Measurements from ENCODE around the gene DSCAML1. TPM values are rescaled to one million over a fixed set of nuclear protein-coding genes. Genes with fewer than 3 reads are reported as not detected.

DSCAML1 gene
- total RNA-seq, 1 experiment from 2014 or later: 0.15 TPM

DNA sequence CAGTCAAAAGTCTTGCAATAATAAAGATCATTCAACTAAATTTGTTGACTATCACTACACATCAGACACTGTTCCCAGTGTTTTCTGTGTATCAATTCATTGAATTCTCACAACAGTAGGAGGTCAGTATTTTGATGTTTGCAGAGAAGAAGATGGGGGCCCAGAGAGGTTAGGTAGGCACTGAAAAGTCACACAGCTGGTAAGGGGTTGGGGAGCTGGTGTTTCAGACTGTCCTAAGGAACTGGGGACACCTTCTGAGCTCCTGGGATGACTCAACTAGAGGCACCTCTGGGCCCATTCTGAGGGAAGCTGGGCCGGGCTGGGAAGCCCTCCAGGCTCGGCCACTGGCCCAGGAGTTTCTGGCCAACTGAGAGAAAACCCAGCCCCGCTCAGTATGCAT, 180.0 kb downstream of the DSCAML1 start:
- H2BK120ac ChIP-seq (ENCODE audit: low read depth, low read length, poor library complexity, severe bottlenecking): no peak overlapping the region
- no peak overlapping the region for H2BK5ac ChIP-seq (ENCODE audit: insufficient read length, low read length)
- no peak overlapping the region for H3K56ac ChIP-seq (ENCODE audit: insufficient read length, low read depth, low read length)
- no peak overlapping the region for H2AFZ ChIP-seq (ENCODE audit: low read length)
- no peak for DNase-seq
- no peak overlapping the region for H2AK5ac ChIP-seq (ENCODE audit: insufficient read length, low read length)
- no peaks in the 10 kb centered on the region for H4K20me1 ChIP-seq (ENCODE audit: control insufficient read depth, insufficient read depth, insufficient read length)
- H3K4ac ChIP-seq (ENCODE audit: low read depth, low read length): no peak overlapping the region
- H3K23ac ChIP-seq (ENCODE audit: insufficient read length, low read depth, low read length): no peak overlapping the region
- WGBS (ENCODE audit: extremely low coverage, insufficient read length, low lambda C conversion rate): no CpG with 5 or more reads among the region's 3 CpGs
- no peak overlapping the region for H4K8ac ChIP-seq (replicated peaks; ENCODE audit: insufficient read length, low read depth, low read length)
- H2BK15ac ChIP-seq (ENCODE audit: low read depth, low read length): no peak overlapping the region
- H3K36me3 Mint-ChIP-seq (ENCODE audit: insufficient read depth in 1 of 3, low read depth in 3 of 3): peaks cover 0 to 7% (median 2%) of the 10 kb centered on the region in 3 experiments; a peak in 2 of 7 replicates
- H3K9ac ChIP-seq (ENCODE audit: extremely low read depth, insufficient read length, low read length): no peak overlapping the region
- H3K4me3 Mint-ChIP-seq: no peak overlapping the region
- no peak overlapping the region for H3K18ac ChIP-seq (ENCODE audit: insufficient read length, low read depth, low read length)
- H2BK12ac ChIP-seq (ENCODE audit: insufficient read length, low read depth, low read length): no peak overlapping the region
- H2BK20ac ChIP-seq (ENCODE audit: low read depth, low read length, poor library complexity, severe bottlenecking): no peak overlapping the region
- H3K4me1 Mint-ChIP-seq: peaks cover 41 to 58% of the 10 kb centered on the region in 2 experiments
- H4K91ac ChIP-seq (ENCODE audit: insufficient read length, low read depth, low read length): no peak overlapping the region
- H4K5ac ChIP-seq (ENCODE audit: insufficient read length, low read depth, low read length): no peak overlapping the region
- peaks cover 5 to 7% of the 10 kb centered on the region in 2 experiments for H3K9me3 Mint-ChIP-seq
- H3K79me2 ChIP-seq (ENCODE audit: insufficient read depth, low read length): no peaks in the 10 kb centered on the region
- no peaks in the 10 kb centered on the region for H3K27me3 ChIP-seq (ENCODE audit: insufficient read depth, low read length)
- TF ChIP-seq, protein P1, sequence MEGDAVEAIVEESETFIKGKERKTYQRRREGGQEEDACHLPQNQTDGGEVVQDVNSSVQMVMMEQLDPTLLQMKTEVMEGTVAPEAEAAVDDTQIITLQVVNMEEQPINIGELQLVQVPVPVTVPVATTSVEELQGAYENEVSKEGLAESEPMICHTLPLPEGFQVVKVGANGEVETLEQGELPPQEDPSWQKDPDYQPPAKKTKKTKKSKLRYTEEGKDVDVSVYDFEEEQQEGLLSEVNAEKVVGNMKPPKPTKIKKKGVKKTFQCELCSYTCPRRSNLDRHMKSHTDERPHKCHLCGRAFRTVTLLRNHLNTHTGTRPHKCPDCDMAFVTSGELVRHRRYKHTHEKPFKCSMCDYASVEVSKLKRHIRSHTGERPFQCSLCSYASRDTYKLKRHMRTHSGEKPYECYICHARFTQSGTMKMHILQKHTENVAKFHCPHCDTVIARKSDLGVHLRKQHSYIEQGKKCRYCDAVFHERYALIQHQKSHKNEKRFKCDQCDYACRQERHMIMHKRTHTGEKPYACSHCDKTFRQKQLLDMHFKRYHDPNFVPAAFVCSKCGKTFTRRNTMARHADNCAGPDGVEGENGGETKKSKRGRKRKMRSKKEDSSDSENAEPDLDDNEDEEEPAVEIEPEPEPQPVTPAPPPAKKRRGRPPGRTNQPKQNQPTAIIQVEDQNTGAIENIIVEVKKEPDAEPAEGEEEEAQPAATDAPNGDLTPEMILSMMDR (conservative IDR thresholded peaks at IDR 0.05): no peak
- no peak overlapping the region for H3K27ac Mint-ChIP-seq
- H3K27ac ChIP-seq (ENCODE audit: insufficient read length, low read depth, low read length): no peak overlapping the region
- no peaks in the 10 kb centered on the region for H3K23me2 ChIP-seq (ENCODE audit: insufficient read length, low read depth, low read length, poor library complexity, severe bottlenecking)
- peaks cover 3% of the 10 kb centered on the region; the same call in 1 of the 2 replicates for H3K4me1 ChIP-seq (ENCODE audit: insufficient read depth, low read length)
- peaks cover 7% of the 10 kb centered on the region for H3K27me3 Mint-ChIP-seq (ENCODE audit: low read depth)
- H3K4me2 ChIP-seq (ENCODE audit: insufficient read depth, insufficient read length, low read length): no peak overlapping the region
- no peaks in the 10 kb centered on the region for H3K9me3 ChIP-seq (ENCODE audit: control insufficient read depth, low read depth, low read length)
- no peaks in the 10 kb centered on the region for H3K79me1 ChIP-seq (ENCODE audit: insufficient read depth, low read depth, low read length, poor library complexity, severe bottlenecking)
- H3K14ac ChIP-seq (ENCODE audit: insufficient read depth, low read length): no peak overlapping the region
- no peak overlapping the region for H3T11ph ChIP-seq (ENCODE audit: low read length)

Data from H9 (cell line).